Measurements from ENCODE around the gene CDKL5. TPM values are rescaled to one million over a fixed set of nuclear protein-coding genes. Genes with fewer than 3 reads are reported as not detected.

The CDKL5 gene
- total RNA-seq, 6 donors from 2014 or later: 17.8 to 47.1 (median 23.4) TPM

DNA sequence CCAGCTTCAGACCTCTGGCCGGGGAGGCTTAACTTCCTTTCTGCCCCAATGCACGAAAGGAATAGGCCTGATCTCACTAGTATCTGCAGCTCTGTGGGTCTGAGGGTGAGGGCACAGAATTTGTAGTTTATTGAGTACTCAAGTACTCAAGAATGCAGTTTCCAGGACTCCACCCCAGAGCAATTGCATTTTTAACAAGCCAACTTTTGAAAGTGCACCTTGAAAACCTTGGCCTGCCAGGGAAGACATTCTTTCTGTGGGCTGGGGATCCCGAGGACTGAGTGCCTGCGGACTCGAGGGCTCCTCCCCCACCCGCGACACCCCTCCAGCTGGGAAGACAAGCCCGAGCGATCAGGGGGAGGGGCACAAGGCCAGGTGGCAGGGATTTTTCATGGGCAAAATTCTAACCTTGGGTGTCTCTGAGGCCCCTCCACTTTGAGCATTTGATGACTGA, 224.1 kb downstream of the CDKL5 start:
- DNase-seq (peak; percentile 53 to 65), ATAC-seq (ENCODE audit: low FRiP score in 2 of 2) (peak in 1 of 2 donors; percentile 86)
- no peak for TF ChIP-seq POLR2AphosphoS5 (IDR thresholded peaks at IDR 0.05)
- peak in 1 of 4 donors; percentile 22 for TF ChIP-seq EP300 (IDR thresholded peaks at IDR 0.05)
- TF ChIP-seq POLR2A (IDR thresholded peaks at IDR 0.05): peak in 1 of 4 donors; percentile 29
- Histone ChIP-seq H3K4me1 (no peaks in the 10 kb centered on the region), H3K27me3 (no peaks in the 10 kb centered on the region), H3K4me3 (no peak overlapping the region), H3K9me3 (no peaks in the 10 kb centered on the region), H3K36me3 (no peaks in the 10 kb centered on the region), H3K27ac (peak overlapping the region; percentile 4 to 80 (median 32))
- WGBS, 2 donors: 55 to 59% methylated on average over 4 to 9 of the region's 9 CpGs

DNA sequence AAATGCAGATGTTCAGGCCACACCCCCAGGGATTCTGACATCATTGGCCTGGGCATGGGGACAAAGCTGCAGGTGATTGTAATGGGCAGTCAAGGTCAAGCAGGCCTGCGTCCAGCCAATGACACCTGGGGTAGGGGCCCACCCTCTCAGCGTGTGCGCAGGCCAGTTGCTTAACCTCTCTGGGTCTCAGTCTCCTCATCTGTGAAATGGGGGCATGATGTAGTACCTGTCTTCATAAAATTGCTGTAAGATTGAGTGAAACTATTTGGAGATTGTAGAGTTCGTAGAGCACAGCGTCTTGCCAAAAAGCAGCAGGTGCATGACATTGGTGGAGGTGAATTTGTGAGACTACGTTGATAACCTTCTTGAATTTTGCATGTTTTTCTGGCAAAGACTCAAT, 225.3 kb downstream of the CDKL5 start:
- H3K36me3 ChIP-seq: no peaks in the 10 kb centered on the region
- H3K27ac ChIP-seq: peak overlapping the region in 1 of 4 donors; percentile 80
- H3K9me3 ChIP-seq: no peaks in the 10 kb centered on the region
- no peaks in the 10 kb centered on the region for H3K27me3 ChIP-seq
- no peak for ATAC-seq (ENCODE audit: low FRiP score in 2 of 2)
- H3K4me1 ChIP-seq: no peaks in the 10 kb centered on the region
- WGBS, 2 donors: 89 to 100% methylated on average over 3 to 6 of the region's 6 CpGs
- no peak overlapping the region for H3K4me3 ChIP-seq
- DNase-seq: no peak
- TF ChIP-seq POLR2A (IDR thresholded peaks at IDR 0.05): no peak
- TF ChIP-seq, protein P1, sequence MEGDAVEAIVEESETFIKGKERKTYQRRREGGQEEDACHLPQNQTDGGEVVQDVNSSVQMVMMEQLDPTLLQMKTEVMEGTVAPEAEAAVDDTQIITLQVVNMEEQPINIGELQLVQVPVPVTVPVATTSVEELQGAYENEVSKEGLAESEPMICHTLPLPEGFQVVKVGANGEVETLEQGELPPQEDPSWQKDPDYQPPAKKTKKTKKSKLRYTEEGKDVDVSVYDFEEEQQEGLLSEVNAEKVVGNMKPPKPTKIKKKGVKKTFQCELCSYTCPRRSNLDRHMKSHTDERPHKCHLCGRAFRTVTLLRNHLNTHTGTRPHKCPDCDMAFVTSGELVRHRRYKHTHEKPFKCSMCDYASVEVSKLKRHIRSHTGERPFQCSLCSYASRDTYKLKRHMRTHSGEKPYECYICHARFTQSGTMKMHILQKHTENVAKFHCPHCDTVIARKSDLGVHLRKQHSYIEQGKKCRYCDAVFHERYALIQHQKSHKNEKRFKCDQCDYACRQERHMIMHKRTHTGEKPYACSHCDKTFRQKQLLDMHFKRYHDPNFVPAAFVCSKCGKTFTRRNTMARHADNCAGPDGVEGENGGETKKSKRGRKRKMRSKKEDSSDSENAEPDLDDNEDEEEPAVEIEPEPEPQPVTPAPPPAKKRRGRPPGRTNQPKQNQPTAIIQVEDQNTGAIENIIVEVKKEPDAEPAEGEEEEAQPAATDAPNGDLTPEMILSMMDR (IDR thresholded peaks at IDR 0.05): no peak
- no peak for TF ChIP-seq POLR2AphosphoS5 (IDR thresholded peaks at IDR 0.05)
- no peak for TF ChIP-seq EP300 (IDR thresholded peaks at IDR 0.05)

DNA sequence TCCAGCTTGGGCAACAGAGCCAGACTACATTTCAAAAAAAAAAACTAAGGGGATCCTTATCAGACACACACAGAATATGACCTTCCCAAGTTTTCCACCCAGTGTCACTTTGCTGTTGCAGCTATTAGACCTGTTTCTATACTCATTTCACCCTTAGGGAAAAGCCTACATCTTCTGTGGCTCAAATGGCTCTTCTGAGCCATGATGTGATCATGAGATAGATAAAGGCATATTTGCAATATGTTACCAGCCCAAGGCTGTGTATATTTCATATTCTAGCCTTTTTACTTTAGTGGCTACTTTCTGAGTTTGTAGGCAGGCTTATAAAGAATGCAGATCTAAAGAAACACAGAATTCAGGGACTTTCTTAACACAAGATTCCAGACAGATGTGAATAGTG, 227.2 kb downstream of the CDKL5 start:
- H3K27ac ChIP-seq: no peak overlapping the region
- H3K27me3 ChIP-seq: no peaks in the 10 kb centered on the region
- no peak overlapping the region for H3K4me3 ChIP-seq
- H3K4me1 ChIP-seq: no peaks in the 10 kb centered on the region
- DNase-seq: no peak
- ATAC-seq (ENCODE audit: low FRiP score in 2 of 2): no peak
- no peak for TF ChIP-seq POLR2AphosphoS5 (IDR thresholded peaks at IDR 0.05)
- no peak for TF ChIP-seq EP300 (IDR thresholded peaks at IDR 0.05)
- no peak for TF ChIP-seq POLR2A (IDR thresholded peaks at IDR 0.05)
- TF ChIP-seq, protein P1 (IDR thresholded peaks at IDR 0.05): no peak
- H3K36me3 ChIP-seq: no peaks in the 10 kb centered on the region
- H3K9me3 ChIP-seq: no peaks in the 10 kb centered on the region

DNA sequence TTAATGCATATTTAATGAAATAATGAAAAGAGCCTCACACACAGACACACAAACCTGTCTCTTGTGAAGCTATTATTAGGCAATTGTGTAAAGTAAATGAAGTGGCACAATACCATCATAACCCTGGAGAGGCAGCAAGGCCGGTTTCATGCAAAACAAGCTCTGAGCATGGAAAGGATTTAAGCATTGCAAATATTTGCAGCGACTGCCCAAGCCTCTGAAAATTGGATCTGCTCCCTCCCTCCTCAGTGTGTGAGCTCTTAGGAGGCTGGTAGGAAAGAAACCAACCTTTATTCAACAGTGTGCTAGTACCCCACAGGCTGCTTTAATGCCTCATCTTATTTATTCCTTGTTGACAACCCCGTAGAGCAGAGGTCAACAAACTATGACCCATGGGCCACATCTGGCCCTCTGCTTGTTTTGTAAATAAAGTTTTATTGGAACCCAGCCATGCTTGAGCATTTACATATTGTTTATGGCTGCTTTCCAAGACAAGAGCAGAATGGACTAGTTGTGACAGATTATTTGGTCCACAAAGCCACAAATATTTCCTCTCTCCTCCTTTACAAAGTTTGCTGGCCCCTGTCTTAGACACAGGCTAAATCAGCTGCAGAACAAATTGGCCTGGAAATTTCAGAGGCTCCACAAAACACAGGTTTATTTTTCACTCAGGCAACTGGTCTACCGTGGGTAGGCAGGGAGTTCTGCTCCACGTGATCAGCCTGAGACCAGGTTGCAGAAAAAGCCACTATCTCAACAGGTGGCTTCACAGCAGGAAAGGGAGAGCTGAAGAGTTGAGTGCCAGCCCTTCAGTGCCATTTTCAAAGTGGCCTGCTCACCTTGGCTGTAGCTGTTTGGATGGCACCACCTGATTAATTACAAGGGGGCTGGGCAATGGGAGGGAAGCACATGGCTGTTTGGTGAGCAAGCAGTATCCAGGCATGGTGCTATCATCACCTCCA, 229.7 kb downstream of the CDKL5 start:
- no peaks in the 10 kb centered on the region for H3K36me3 ChIP-seq
- H3K4me3 ChIP-seq: no peak overlapping the region
- no peaks in the 10 kb centered on the region for H3K9me3 ChIP-seq
- DNase-seq (no peak), ATAC-seq (ENCODE audit: low FRiP score in 2 of 2) (no peak)
- H3K4me1 ChIP-seq: no peaks in the 10 kb centered on the region
- H3K27ac ChIP-seq: peak overlapping the region in 1 of 4 donors; percentile 21
- H3K27me3 ChIP-seq: no peaks in the 10 kb centered on the region
- TF ChIP-seq EP300 (IDR thresholded peaks at IDR 0.05): no peak
- TF ChIP-seq, protein P1 (IDR thresholded peaks at IDR 0.05): no peak
- no peak for TF ChIP-seq POLR2A (IDR thresholded peaks at IDR 0.05)
- TF ChIP-seq POLR2AphosphoS5 (IDR thresholded peaks at IDR 0.05): no peak
- WGBS, 2 donors: 41 to 52% methylated on average over 2 to 5 of the region's 5 CpGs

DNA sequence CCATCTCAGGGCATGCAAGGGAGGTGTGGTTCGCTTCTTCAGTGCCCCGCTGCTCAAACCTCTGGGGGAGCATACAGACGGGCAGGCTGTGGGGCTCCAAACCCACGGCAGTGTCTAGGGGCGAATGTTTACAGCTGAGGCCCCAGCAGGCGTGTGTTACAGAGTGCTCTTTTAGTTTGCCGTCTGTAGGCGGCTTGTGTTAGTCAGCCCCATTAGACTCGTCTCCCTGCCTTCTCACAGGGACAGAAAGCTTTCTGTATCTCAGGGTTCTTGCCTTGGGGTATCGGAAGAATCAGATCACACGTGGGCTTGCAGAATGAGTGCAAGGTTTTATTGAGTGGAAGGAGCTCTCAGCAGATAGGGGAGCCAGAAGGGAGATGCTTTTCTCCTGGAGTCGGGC, 235.9 kb downstream of the CDKL5 start:
- Histone ChIP-seq H3K4me3 (no peak overlapping the region), H3K4me1 (no peaks in the 10 kb centered on the region), H3K27me3 (no peaks in the 10 kb centered on the region), H3K9me3 (no peaks in the 10 kb centered on the region), H3K27ac (no peak overlapping the region), H3K36me3 (no peaks in the 10 kb centered on the region)
- ATAC-seq (ENCODE audit: low FRiP score in 2 of 2): no peak
- DNase-seq: no peak
- WGBS, 2 donors: 95 to 100% methylated on average over 4 to 12 of the region's 12 CpGs
- TF ChIP-seq POLR2A (IDR thresholded peaks at IDR 0.05): no peak
- no peak for TF ChIP-seq POLR2AphosphoS5 (IDR thresholded peaks at IDR 0.05)
- no peak for TF ChIP-seq EP300 (IDR thresholded peaks at IDR 0.05)
- TF ChIP-seq, protein P1 (IDR thresholded peaks at IDR 0.05): no peak

Measured in upper lobe of left lung (tissue), 6 donors.